K562 (cell line): Measurements from ENCODE around the gene FBXO15. TPM values are rescaled to one million over a fixed set of nuclear protein-coding genes. Genes with fewer than 3 reads are reported as not detected.

ENCODE experiments used
- ATAC-seq: fragments of 200-7000 bp; cut with Tn5 transposase; 3 replicates; pipeline ENCODE4 v1.9.1; 2020; ENCODE audit warnings: moderate library complexity
- BruUV-seq: library from RNA; stranded (reverse); fragments of 400-500 nt; replicated peaks from 2 replicates; lab custom pipeline; 2021; lab: Mats Ljungman, UMichigan
- CTCF ChIA-PET: fragments of 300-600 bp; formaldehyde crosslinking; extraction: SDS; loops from one replicate; lab custom pipeline; 2021; ENCODE audit warnings: low intra/inter-chr PET ratio; lab: Yijun Ruan, JAX
- POLR2A ChIA-PET: fragments of 300-600, 350-650 bp; sonication (Branson Sonifier 250); formaldehyde crosslinking; extraction: SDS; loops from one replicate; lab custom pipeline; 2021; ENCODE audit warnings: antibody characterized with exemption, inconsistent platforms; lab: Yijun Ruan, JAX
- DNase-seq, 4 experiments: peaks; one replicate each; pipeline versions ENCODE4 v3.0.0 to v3.0.0-alpha.2; 2011 to 2018; ENCODE audit warnings: low spot score in 3 of 4, mixed read lengths in 3 of 4; ENCODE audit errors: extremely low read depth in 1 of 4
- FAIRE-seq: peaks from 2 replicates; lab custom pipeline; 2011; peaks lifted over from hg19 to GRCh38; lab: Jason Lieb, UNC
- H2AFZ ChIP-seq: 2 replicates; pipeline ENCODE4 v1.6.0; 2011; ENCODE audit warnings: low read depth, low read length, control low read depth, inconsistent platforms
- H3K27ac ChIP-seq: fragments of 200-600 bp; 3 replicates; pipeline ENCODE4 v1.8.0; 2011; ENCODE audit warnings: low read depth, mild to moderate bottlenecking, control low read depth, inconsistent platforms, low read length, moderate library complexity, mixed read lengths; ENCODE audit errors: extremely low read depth
- H3K27me3 ChIP-seq, 2 experiments: fragments of 300-600 bp in 1 of 2; 2 replicates in 1 of 2; 3 replicates in 1 of 2; pipeline versions ENCODE4 v1.6.0 to v1.8.0; 2011; ENCODE audit warnings: inconsistent platforms in 2 of 2, low read length in 2 of 2, mild to moderate bottlenecking in 1 of 2, mixed read lengths in 1 of 2, moderate library complexity in 1 of 2; ENCODE audit not compliant: control insufficient read depth in 2 of 2, insufficient read depth in 2 of 2
- H3K36me3 ChIP-seq: fragments of 300-600 bp; 3 replicates; pipeline ENCODE4 v1.8.0; 2011; ENCODE audit warnings: mild to moderate bottlenecking, low read length, inconsistent platforms; ENCODE audit not compliant: control insufficient read depth, insufficient read depth
- H3K4me1 ChIP-seq, 2 experiments: fragments of 200-600 bp in 1 of 2; replicated peaks in 1 of 2; 2 replicates in 1 of 2; 3 replicates in 1 of 2; pipeline versions ENCODE4 v1.5.1 to v1.8.0; 2011; ENCODE audit warnings: inconsistent platforms in 2 of 2, low read length in 2 of 2, mild to moderate bottlenecking in 1 of 2, mixed read lengths in 1 of 2, moderate library complexity in 1 of 2; ENCODE audit not compliant: control insufficient read depth in 2 of 2, insufficient read depth in 2 of 2
- H3K4me2 ChIP-seq: 2 replicates; pipeline ENCODE4 v1.6.1; 2011; ENCODE audit warnings: low read length, control low read depth, inconsistent platforms, mixed read lengths; ENCODE audit not compliant: insufficient read depth
- H3K4me3 ChIP-seq: fragments of 200-600 bp; sonication (generic), shearing (Covaris generic); 2 replicates; pipeline ENCODE4 v1.5.1; 2016; ENCODE audit warnings: control low read depth, inconsistent platforms
- H3K79me2 ChIP-seq: fragments of 200-600 bp; 3 replicates; pipeline ENCODE4 v1.8.0; 2011; ENCODE audit warnings: low read length, inconsistent platforms; ENCODE audit not compliant: control insufficient read depth, insufficient read depth
- H3K9ac ChIP-seq, 2 experiments: 2 replicates each; pipeline versions ENCODE4 v1.6.0 to v1.6.1; 2011; ENCODE audit warnings: low read depth in 2 of 2, low read length in 2 of 2, control low read depth in 1 of 2, inconsistent platforms in 1 of 2, mild to moderate bottlenecking in 1 of 2, mixed read lengths in 1 of 2; ENCODE audit not compliant: insufficient read depth in 1 of 2
- H3K9me1 ChIP-seq: one replicate; pipeline ENCODE4 v1.6.0; 2011; ENCODE audit warnings: inconsistent platforms, mild to moderate bottlenecking, low read length, moderate library complexity; ENCODE audit not compliant: control insufficient read depth, insufficient read depth
- H3K9me3 ChIP-seq: replicated peaks from 2 replicates; pipeline ENCODE4 v1.5.1; 2011; ENCODE audit warnings: low read depth, low read length, inconsistent platforms; ENCODE audit not compliant: control insufficient read depth, insufficient read depth
- H4K20me1 ChIP-seq: replicated peaks from 2 replicates; pipeline ENCODE4 v1.6.1; 2011; ENCODE audit warnings: low read length, inconsistent platforms, mixed read lengths; ENCODE audit not compliant: control insufficient read depth, insufficient read depth
- BMI1 ChIP-seq: fragments of 150-350 bp; IDR thresholded peaks from 2 replicates; pipeline ENCODE4 v1.6.1; 2014; ENCODE audit warnings: low read length
- FOXJ2 ChIP-seq: fragments of 200-800 bp; sonication (Bioruptor generic); IDR thresholded peaks from 2 replicates; pipeline ENCODE4 v1.6.1; 2016; ENCODE audit warnings: missing genetic modification characterization, missing compliant biosample characterization
- HDAC8 ChIP-seq: fragments of 450-650 bp; IDR thresholded peaks from 2 replicates; pipeline ENCODE4 v1.6.1; 2016; ENCODE audit warnings: mild to moderate bottlenecking, missing genetic modification characterization, moderate library complexity, missing compliant biosample characterization
- MAFK ChIP-seq: IDR thresholded peaks from 2 replicates; pipeline ENCODE4 v1.6.1; 2011; ENCODE audit warnings: low read length, improper control_type of control experiment
- NFE2 ChIP-seq: IDR thresholded peaks from 2 replicates; pipeline ENCODE4 v1.6.1; 2014; ENCODE audit warnings: antibody characterized with exemption, low read depth
- NR2C1 ChIP-seq, 2 experiments: fragments of 450-650 bp; IDR thresholded peaks; 2 replicates each; pipeline ENCODE4 v1.6.1; 2017; ENCODE audit warnings: mild to moderate bottlenecking in 2 of 2, antibody characterized with exemption in 1 of 2, inconsistent platforms in 1 of 2, missing compliant biosample characterization in 1 of 2, missing genetic modification characterization in 1 of 2
- RBM39 ChIP-seq: fragments of 200-400 bp; formaldehyde crosslinking; optimal IDR thresholded peaks from 2 replicates; pipeline ENCODE3; 2018; ENCODE audit warnings: low read depth, low read length
- SAFB ChIP-seq: fragments of 200-400 bp; formaldehyde crosslinking; IDR thresholded peaks from 2 replicates; pipeline ENCODE4 v1.6.1; 2017; ENCODE audit warnings: low read depth, low read length, borderline replicate concordance
- SP2 ChIP-seq: IDR thresholded peaks from 2 replicates; pipeline ENCODE4 v1.6.1; 2011; ENCODE audit warnings: mild to moderate bottlenecking, low read depth, low read length, moderate library complexity; ENCODE audit not compliant: poor library complexity, severe bottlenecking; ENCODE audit errors: extremely low read depth
- ZFP30 ChIP-seq: fragments of 250-450 bp; sonication (Bioruptor Pico); IDR thresholded peaks from 2 replicates; pipeline ENCODE4 v1.8.0; 2022; ENCODE audit warnings: moderate library complexity, mild to moderate bottlenecking, inconsistent platforms, borderline replicate concordance
- ZKSCAN8 ChIP-seq: fragments of 200-800 bp; sonication (Bioruptor generic); IDR thresholded peaks from 2 replicates; pipeline ENCODE4 v1.6.1; 2016; ENCODE audit warnings: missing genetic modification characterization, missing compliant biosample characterization
- ZNF57 ChIP-seq: fragments of 450-650 bp; formaldehyde crosslinking; IDR thresholded peaks from 2 replicates; pipeline ENCODE4 v1.4.0; 2020; ENCODE audit warnings: mild to moderate bottlenecking, moderate library complexity
- ZNF668 ChIP-seq: fragments of 250-450 bp; sonication (Bioruptor Pico); IDR thresholded peaks from 2 replicates; pipeline ENCODE4 v1.8.0; 2022; ENCODE audit warnings: mild to moderate bottlenecking, inconsistent platforms
- ZNF75A ChIP-seq: fragments of 450-650 bp; formaldehyde crosslinking; IDR thresholded peaks from 2 replicates; pipeline ENCODE4 v1.4.0; 2020; ENCODE audit warnings: mild to moderate bottlenecking
- WGBS: fragments of 100-300 bp; shearing (Covaris generic); methylation state at CpG from one replicate; pipeline ENCODE4 v1.1.6; 2016; ENCODE audit warnings: low coverage, mixed read lengths; ENCODE audit not compliant: insufficient coverage; ENCODE audit errors: missing lambda C conversion rate; 5-methylcytosine and 5-hydroxymethylcytosine counted together
- in situ Hi-C: fragments of 300-500 bp; cut with MboI; formaldehyde crosslinking; loops from 4 replicates; pipeline ENCODE4 v1.15.0; 2018; ENCODE audit warnings: inconsistent platforms, mixed read lengths
- intact Hi-C: fragments of 100-400 bp; cut with micrococcal nuclease; formaldehyde crosslinking; loops from 2 replicates; pipeline ENCODE4 v1.14.2; 2022
- polyA plus RNA-seq, 8 experiments: library from polyadenylated mRNA; depleted of rRNA in 4 of 8; stranded (reverse) in 5 of 8; unstranded in 3 of 8; fragments of >200 nt; fragmentation: Nextera tagmentation in 2 of 8; fragmentation: Illumina TruSeq in 1 of 8; extraction: Ambion mirVana in 2 of 8; extraction: Trizol in 1 of 8; gene quantifications; 2 replicates each; pipeline versions ENCODE4 v1.2.1 to v1.2.3, GENCODE V29; 2011 to 2014; ENCODE audit warnings: inconsistent platforms in 1 of 8, missing spikeins in 1 of 8
- total RNA-seq, 7 experiments: library from RNA; depleted of rRNA in 6 of 7; stranded (reverse); fragments of >200 nt in 6 of 7; fragmentation: Illumina TruSeq in 2 of 7; extraction: Trizol in 2 of 7; gene quantifications; 2 replicates each; pipeline versions ENCODE4 v1.2.1 to v1.2.3, GENCODE V29; 2011 to 2021; ENCODE audit warnings: low replicate concordance in 1 of 7
- TF ChIP-seq, protein P1 (sequence below): fragments of 450-650 bp; IDR thresholded peaks from 2 replicates; pipeline ENCODE4 v1.6.1; 2017; ENCODE audit warnings: antibody characterized with exemption
- TF ChIP-seq, protein P2 (sequence below): fragments of 200-800 bp; sonication (Bioruptor generic); IDR thresholded peaks from 2 replicates; pipeline ENCODE4 v1.6.1; 2017; ENCODE audit warnings: missing genetic modification characterization, missing compliant biosample characterization
- TF ChIP-seq, protein P3 (sequence below), 3 experiments: fragments of 200-800 bp in 1 of 3; fragments of 250-450 bp in 1 of 3; fragments of 450-650 bp in 1 of 3; sonication (Bioruptor Pico) in 1 of 3; sonication (Bioruptor generic) in 1 of 3; formaldehyde crosslinking in 1 of 3; IDR thresholded peaks; 2 replicates each; pipeline versions ENCODE4 v1.6.1 to v1.8.0; 2016 to 2022; ENCODE audit warnings: mild to moderate bottlenecking in 2 of 3, missing genetic modification characterization in 2 of 3, missing compliant biosample characterization in 1 of 3, moderate library complexity in 1 of 3

FBXO15 gene
- total and polyA plus RNA-seq, 9 of the 15 experiments (the other 6 are each of a cell fraction or from before 2014, with no cell fraction given) = 0.07 to 0.43 (median 0.27) TPM; not detected in 1

DNA sequence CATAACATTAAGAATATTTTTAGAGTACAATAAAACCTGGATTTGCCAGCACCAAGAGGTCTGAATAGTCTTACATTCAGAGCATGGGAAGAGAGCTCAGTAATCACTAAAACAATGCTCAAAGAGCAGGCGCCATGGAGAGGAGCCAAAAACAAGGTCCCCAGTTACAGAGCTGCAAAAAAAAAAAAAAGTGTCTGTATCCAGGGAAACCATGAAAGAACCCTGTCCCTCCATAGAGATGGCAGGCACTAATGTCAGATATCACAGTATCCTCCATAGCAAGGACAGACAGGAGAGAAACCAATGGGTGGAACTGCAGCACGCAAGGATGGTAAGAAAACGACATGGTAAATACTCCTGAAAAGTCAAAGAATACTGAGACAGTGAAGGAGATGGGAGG is 19.5 kb downstream of the FBXO15 start:
- H2AFZ ChIP-seq = no peak overlapping the region
- DNase-seq = no peak
- no peak overlapping the region for H3K4me2 ChIP-seq
- WGBS = 0% methylated on average over 3 of the region's 3 CpGs
- in situ Hi-C loops = no loop called here
- no peak for ATAC-seq
- no peaks in the 10 kb centered on the region for H3K9me3 ChIP-seq
- H3K36me3 ChIP-seq = no peaks in the 10 kb centered on the region
- no peaks in the 10 kb centered on the region for H3K4me1 ChIP-seq
- BruUV-seq = no TSS peak
- no peak overlapping the region for H3K27ac ChIP-seq
- H3K4me3 ChIP-seq = no peak overlapping the region
- no peak overlapping the region for H3K9ac ChIP-seq
- ChIA-PET CTCF (no interaction called here), POLR2A (interaction anchor here (0.6 kb wide), 1 partner anchor 284 kb away, joined by 3 read pairs; no protein-coding TSS in a partner anchor)
- FAIRE-seq = no peak
- no peaks in the 10 kb centered on the region for H3K9me1 ChIP-seq
- no peaks in the 10 kb centered on the region for H4K20me1 ChIP-seq
- intact Hi-C loops = no loop called here
- peaks cover 9 to 20% of the 10 kb centered on the region in 2 experiments; a peak in 4 of 5 replicates for H3K27me3 ChIP-seq
- H3K79me2 ChIP-seq = no peaks in the 10 kb centered on the region
- TF ChIP-seq, protein P1, sequence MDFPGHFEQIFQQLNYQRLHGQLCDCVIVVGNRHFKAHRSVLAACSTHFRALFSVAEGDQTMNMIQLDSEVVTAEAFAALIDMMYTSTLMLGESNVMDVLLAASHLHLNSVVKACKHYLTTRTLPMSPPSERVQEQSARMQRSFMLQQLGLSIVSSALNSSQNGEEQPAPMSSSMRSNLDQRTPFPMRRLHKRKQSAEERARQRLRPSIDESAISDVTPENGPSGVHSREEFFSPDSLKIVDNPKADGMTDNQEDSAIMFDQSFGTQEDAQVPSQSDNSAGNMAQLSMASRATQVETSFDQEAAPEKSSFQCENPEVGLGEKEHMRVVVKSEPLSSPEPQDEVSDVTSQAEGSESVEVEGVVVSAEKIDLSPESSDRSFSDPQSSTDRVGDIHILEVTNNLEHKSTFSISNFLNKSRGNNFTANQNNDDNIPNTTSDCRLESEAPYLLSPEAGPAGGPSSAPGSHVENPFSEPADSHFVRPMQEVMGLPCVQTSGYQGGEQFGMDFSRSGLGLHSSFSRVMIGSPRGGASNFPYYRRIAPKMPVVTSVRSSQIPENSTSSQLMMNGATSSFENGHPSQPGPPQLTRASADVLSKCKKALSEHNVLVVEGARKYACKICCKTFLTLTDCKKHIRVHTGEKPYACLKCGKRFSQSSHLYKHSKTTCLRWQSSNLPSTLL = no peak
- no peak for TF ChIP-seq RBM39
- TF ChIP-seq ZNF57 (CRISPR knock-in tag) = no peak
- TF ChIP-seq ZNF668 (CRISPR knock-in tag) = no peak
- TF ChIP-seq HDAC8 (tag) = no peak
- TF ChIP-seq ZKSCAN8 (CRISPR knock-in tag) = no peak
- TF ChIP-seq, protein P2, sequence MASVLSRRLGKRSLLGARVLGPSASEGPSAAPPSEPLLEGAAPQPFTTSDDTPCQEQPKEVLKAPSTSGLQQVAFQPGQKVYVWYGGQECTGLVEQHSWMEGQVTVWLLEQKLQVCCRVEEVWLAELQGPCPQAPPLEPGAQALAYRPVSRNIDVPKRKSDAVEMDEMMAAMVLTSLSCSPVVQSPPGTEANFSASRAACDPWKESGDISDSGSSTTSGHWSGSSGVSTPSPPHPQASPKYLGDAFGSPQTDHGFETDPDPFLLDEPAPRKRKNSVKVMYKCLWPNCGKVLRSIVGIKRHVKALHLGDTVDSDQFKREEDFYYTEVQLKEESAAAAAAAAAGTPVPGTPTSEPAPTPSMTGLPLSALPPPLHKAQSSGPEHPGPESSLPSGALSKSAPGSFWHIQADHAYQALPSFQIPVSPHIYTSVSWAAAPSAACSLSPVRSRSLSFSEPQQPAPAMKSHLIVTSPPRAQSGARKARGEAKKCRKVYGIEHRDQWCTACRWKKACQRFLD (CRISPR knock-in tag) = no peak
- no peak for TF ChIP-seq ZNF75A (CRISPR knock-in tag)
- TF ChIP-seq SAFB = no peak
- TF ChIP-seq NFE2 = no peak
- no peak for TF ChIP-seq BMI1
- no peak for TF ChIP-seq MAFK
- TF ChIP-seq ZFP30 (CRISPR knock-in tag) = no peak
- no peak for TF ChIP-seq NR2C1 (IDR thresholded peaks at IDR 0.05)
- no peak for TF ChIP-seq NR2C1 (tag; IDR thresholded peaks at IDR 0.05)
- no peak for TF ChIP-seq FOXJ2 (tag)
- no peak for TF ChIP-seq SP2
- TF ChIP-seq, protein P3, sequence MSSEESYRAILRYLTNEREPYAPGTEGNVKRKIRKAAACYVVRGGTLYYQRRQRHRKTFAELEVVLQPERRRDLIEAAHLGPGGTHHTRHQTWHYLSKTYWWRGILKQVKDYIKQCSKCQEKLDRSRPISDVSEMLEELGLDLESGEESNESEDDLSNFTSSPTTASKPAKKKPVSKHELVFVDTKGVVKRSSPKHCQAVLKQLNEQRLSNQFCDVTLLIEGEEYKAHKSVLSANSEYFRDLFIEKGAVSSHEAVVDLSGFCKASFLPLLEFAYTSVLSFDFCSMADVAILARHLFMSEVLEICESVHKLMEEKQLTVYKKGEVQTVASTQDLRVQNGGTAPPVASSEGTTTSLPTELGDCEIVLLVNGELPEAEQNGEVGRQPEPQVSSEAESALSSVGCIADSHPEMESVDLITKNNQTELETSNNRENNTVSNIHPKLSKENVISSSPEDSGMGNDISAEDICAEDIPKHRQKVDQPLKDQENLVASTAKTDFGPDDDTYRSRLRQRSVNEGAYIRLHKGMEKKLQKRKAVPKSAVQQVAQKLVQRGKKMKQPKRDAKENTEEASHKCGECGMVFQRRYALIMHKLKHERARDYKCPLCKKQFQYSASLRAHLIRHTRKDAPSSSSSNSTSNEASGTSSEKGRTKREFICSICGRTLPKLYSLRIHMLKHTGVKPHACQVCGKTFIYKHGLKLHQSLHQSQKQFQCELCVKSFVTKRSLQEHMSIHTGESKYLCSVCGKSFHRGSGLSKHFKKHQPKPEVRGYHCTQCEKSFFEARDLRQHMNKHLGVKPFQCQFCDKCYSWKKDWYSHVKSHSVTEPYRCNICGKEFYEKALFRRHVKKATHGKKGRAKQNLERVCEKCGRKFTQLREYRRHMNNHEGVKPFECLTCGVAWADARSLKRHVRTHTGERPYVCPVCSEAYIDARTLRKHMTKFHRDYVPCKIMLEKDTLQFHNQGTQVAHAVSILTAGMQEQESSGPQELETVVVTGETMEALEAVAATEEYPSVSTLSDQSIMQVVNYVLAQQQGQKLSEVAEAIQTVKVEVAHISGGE (CRISPR knock-in tag; IDR thresholded peaks at IDR 0.05) = no peak
